Endothelial cell of umbilical vein (primary cell): Measurements from ENCODE around the gene PCDHGA1. TPM values are rescaled to one million over a fixed set of nuclear protein-coding genes. Genes with fewer than 3 reads are reported as not detected.

Source experiments
- BruUV-seq: library from RNA; stranded (reverse); fragments of 400-500 nt; replicated peaks from 2 replicates; lab custom pipeline; 2021; lab: Mats Ljungman, UMichigan
- CTCF ChIA-PET: fragments of 300-600, 350-600 bp; sonication (Branson Sonifier 250); formaldehyde crosslinking; loops from one replicate; lab custom pipeline; 2021; ENCODE audit warnings: antibody characterized with exemption, inconsistent platforms; lab: Charles Lee
- POLR2A ChIA-PET: fragments of 300-600, 350-600 bp; sonication (Branson Sonifier 250); formaldehyde crosslinking; loops from one replicate; lab custom pipeline; 2021; ENCODE audit warnings: antibody characterized with exemption, inconsistent platforms; lab: Charles Lee
- DNase-seq: peaks from one replicate; pipeline ENCODE4 v3.0.0-alpha.2; 2011; ENCODE audit warnings: low read depth, low spot score
- FAIRE-seq: peaks from 2 replicates; lab custom pipeline; 2011; peaks lifted over from hg19 to GRCh38; lab: Jason Lieb, UNC
- H2AFZ ChIP-seq: 2 replicates; pipeline ENCODE4 v1.6.0; 2012; ENCODE audit warnings: low read depth, low read length, control low read depth, inconsistent platforms
- H3K27ac ChIP-seq: 2 replicates; pipeline ENCODE4 v1.5.1; 2011; ENCODE audit warnings: low read depth, mild to moderate bottlenecking, control low read depth, low read length, moderate library complexity; ENCODE audit not compliant: insufficient read depth
- H3K27me3 ChIP-seq, 2 experiments: 2 replicates each; pipeline versions ENCODE4 v1.6.0 to v1.6.1; 2011; ENCODE audit warnings: low read length in 2 of 2, mixed read lengths in 1 of 2; ENCODE audit not compliant: control insufficient read depth in 2 of 2, insufficient read depth in 2 of 2
- H3K36me3 ChIP-seq, 2 experiments: 2 replicates in 1 of 2; 3 replicates in 1 of 2; pipeline ENCODE4 v1.5.1; 2011; ENCODE audit warnings: low read length in 2 of 2, mild to moderate bottlenecking in 1 of 2, moderate library complexity in 1 of 2; ENCODE audit not compliant: control insufficient read depth in 2 of 2, insufficient read depth in 2 of 2; ENCODE audit errors: extremely low read depth in 1 of 2
- H3K4me1 ChIP-seq: 3 replicates; pipeline ENCODE4 v1.5.1; 2011; ENCODE audit warnings: mild to moderate bottlenecking, low read length; ENCODE audit not compliant: control insufficient read depth, insufficient read depth; ENCODE audit errors: extremely low read depth
- H3K4me2 ChIP-seq: 2 replicates; pipeline ENCODE4 v1.6.1; 2011; ENCODE audit warnings: low read length, control low read depth, mixed read lengths; ENCODE audit not compliant: insufficient read depth
- H3K4me3 ChIP-seq, 3 experiments: fragments of 200-600 bp in 1 of 3; sonication (generic), shearing (Covaris generic) in 1 of 3; replicated peaks in 1 of 3; 2 replicates each; pipeline ENCODE4 v1.5.1; 2011 to 2016; ENCODE audit warnings: control low read depth in 3 of 3, low read length in 3 of 3, mild to moderate bottlenecking in 2 of 3, inconsistent platforms in 1 of 3, low read depth in 1 of 3, moderate library complexity in 1 of 3; ENCODE audit not compliant: insufficient read depth in 1 of 3
- H3K79me2 ChIP-seq: 2 replicates; pipeline ENCODE4 v1.6.0; 2012; ENCODE audit warnings: low read length, inconsistent platforms; ENCODE audit not compliant: control insufficient read depth, insufficient read depth
- H3K9ac ChIP-seq: replicated peaks from 2 replicates; pipeline ENCODE3; 2011; ENCODE audit warnings: low read length, control low read depth; ENCODE audit not compliant: insufficient read depth; ENCODE audit errors: extremely low read depth
- H3K9me1 ChIP-seq: replicated peaks from 3 replicates; pipeline ENCODE4 v1.6.0; 2011; ENCODE audit warnings: mild to moderate bottlenecking, low read length; ENCODE audit not compliant: control insufficient read depth, insufficient read depth; ENCODE audit errors: extremely low read depth
- H3K9me3 ChIP-seq: replicated peaks from 2 replicates; pipeline ENCODE4 v1.5.1; 2012; ENCODE audit warnings: low read length, inconsistent platforms; ENCODE audit not compliant: control insufficient read depth, insufficient read depth
- H4K20me1 ChIP-seq: replicated peaks from 2 replicates; pipeline ENCODE3; 2011; ENCODE audit warnings: mild to moderate bottlenecking, low read length; ENCODE audit not compliant: control insufficient read depth, insufficient read depth; ENCODE audit errors: extremely low read depth
- EZH2 ChIP-seq: IDR thresholded peaks from 2 replicates; pipeline ENCODE4 v1.6.1; 2012; ENCODE audit warnings: borderline replicate concordance, low read depth, mild to moderate bottlenecking, moderate library complexity, low read length, inconsistent platforms; ENCODE audit not compliant: severe bottlenecking
- FOS ChIP-seq: IDR thresholded peaks from 2 replicates; pipeline ENCODE4 v1.6.1; 2011; ENCODE audit warnings: mild to moderate bottlenecking, low read length, moderate library complexity, borderline replicate concordance; ENCODE audit not compliant: insufficient read depth
- GATA2 ChIP-seq: IDR thresholded peaks from 2 replicates; pipeline ENCODE4 v1.7.0; 2011; ENCODE audit warnings: low read depth, mild to moderate bottlenecking, moderate library complexity, mixed read lengths, low read length; ENCODE audit not compliant: insufficient read length, insufficient read depth
- JUN ChIP-seq: IDR thresholded peaks from 2 replicates; pipeline ENCODE4 v1.6.1; 2011; ENCODE audit warnings: borderline replicate concordance, low read depth; ENCODE audit not compliant: insufficient read length, insufficient read depth
- MYC ChIP-seq: IDR thresholded peaks from one replicate; pipeline ENCODE4 v1.6.1; 2011; ENCODE audit warnings: mild to moderate bottlenecking, low read depth, low read length
- POLR2A ChIP-seq: IDR thresholded peaks from 2 replicates; pipeline ENCODE4 v1.6.1; 2012; ENCODE audit warnings: low read depth, mild to moderate bottlenecking, control low read depth, low read length
- POLR2AphosphoS5 ChIP-seq: IDR thresholded peaks from 2 replicates; pipeline ENCODE4 v1.6.1; 2012; ENCODE audit warnings: low read depth, mild to moderate bottlenecking, control low read depth, low read length, moderate library complexity; ENCODE audit not compliant: insufficient read depth
- dilution Hi-C: fragments of 300-500 bp; cut with MboI; formaldehyde crosslinking; loops from one replicate; pipeline ENCODE4 v1.15.0; 2019; ENCODE audit warnings: low sequenced_read_pairs; ENCODE audit not compliant: extremely low pct_ligation_motif_present
- intact Hi-C: fragments of 100-400 bp; cut with micrococcal nuclease; formaldehyde crosslinking; loops from one replicate; pipeline ENCODE4 v1.10.0; 2022
- polyA plus RNA-seq, 4 experiments: library from polyadenylated mRNA; depleted of rRNA in 3 of 4; stranded (reverse) in 3 of 4; unstranded in 1 of 4; fragments of >200 nt; gene quantifications; 2 replicates each; pipeline versions ENCODE4 v1.2.1 to v1.2.3, GENCODE V29; 2011 to 2012; ENCODE audit warnings: missing spikeins in 1 of 4
- total RNA-seq: library from RNA; stranded (reverse); gene quantifications from 2 replicates; pipeline ENCODE4 v1.2.3, GENCODE V29; 2021
- TF ChIP-seq, protein P1 (sequence below): IDR thresholded peaks from 2 replicates; pipeline ENCODE4 v1.6.1; 2011; ENCODE audit not compliant: insufficient read depth, insufficient read length
- TF ChIP-seq, protein P2 (sequence below), 2 donors: IDR thresholded peaks; 1 replicate in 1 of 2; 2 replicates in 1 of 2; pipeline ENCODE4 v1.5.1; 2011; ENCODE audit warnings: low read length in 2 of 2, mild to moderate bottlenecking in 2 of 2, moderate library complexity in 2 of 2, control low read depth in 1 of 2, inconsistent platforms in 1 of 2, low read depth in 1 of 2; ENCODE audit not compliant: insufficient read depth in 1 of 2; ENCODE audit errors: extremely low read depth in 1 of 2

PCDHGA1 gene
- total and polyA plus RNA-seq, 2 donors (not counting 3 experiments of a cell fraction or from before 2014, with no cell fraction given) = 0.22 to 0.44 TPM

DNA sequence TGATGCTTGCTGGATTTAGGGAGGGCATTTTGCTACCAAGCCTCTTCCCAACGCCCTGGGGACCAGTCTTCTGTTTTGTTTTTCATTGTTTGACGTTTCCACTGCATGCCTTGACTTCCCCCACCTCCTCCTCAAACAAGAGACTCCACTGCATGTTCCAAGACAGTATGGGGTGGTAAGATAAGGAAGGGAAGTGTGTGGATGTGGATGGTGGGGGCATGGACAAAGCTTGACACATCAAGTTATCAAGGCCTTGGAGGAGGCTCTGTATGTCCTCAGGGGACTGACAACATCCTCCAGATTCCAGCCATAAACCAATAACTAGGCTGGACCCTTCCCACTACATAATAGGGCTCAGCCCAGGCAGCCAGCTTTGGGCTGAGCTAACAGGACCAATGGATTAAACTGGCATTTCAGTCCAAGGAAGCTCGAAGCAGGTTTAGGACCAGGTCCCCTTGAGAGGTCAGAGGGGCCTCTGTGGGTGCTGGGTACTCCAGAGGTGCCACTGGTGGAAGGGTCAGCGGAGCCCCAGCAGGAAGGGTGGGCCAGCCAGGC lies 181.5 kb downstream of the PCDHGA1 start:
- TF ChIP-seq JUN = no peak
- TF ChIP-seq EZH2 = no peak
- TF ChIP-seq POLR2AphosphoS5 = no peak
- TF ChIP-seq, protein P1, sequence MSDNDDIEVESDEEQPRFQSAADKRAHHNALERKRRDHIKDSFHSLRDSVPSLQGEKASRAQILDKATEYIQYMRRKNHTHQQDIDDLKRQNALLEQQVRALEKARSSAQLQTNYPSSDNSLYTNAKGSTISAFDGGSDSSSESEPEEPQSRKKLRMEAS = no peak
- TF ChIP-seq MYC = no peak
- TF ChIP-seq, protein P2, sequence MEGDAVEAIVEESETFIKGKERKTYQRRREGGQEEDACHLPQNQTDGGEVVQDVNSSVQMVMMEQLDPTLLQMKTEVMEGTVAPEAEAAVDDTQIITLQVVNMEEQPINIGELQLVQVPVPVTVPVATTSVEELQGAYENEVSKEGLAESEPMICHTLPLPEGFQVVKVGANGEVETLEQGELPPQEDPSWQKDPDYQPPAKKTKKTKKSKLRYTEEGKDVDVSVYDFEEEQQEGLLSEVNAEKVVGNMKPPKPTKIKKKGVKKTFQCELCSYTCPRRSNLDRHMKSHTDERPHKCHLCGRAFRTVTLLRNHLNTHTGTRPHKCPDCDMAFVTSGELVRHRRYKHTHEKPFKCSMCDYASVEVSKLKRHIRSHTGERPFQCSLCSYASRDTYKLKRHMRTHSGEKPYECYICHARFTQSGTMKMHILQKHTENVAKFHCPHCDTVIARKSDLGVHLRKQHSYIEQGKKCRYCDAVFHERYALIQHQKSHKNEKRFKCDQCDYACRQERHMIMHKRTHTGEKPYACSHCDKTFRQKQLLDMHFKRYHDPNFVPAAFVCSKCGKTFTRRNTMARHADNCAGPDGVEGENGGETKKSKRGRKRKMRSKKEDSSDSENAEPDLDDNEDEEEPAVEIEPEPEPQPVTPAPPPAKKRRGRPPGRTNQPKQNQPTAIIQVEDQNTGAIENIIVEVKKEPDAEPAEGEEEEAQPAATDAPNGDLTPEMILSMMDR (IDR thresholded peaks at IDR 0.05; ENCODE audit: extremely low read depth in 1 of 2, insufficient read depth in 1 of 2, low read depth in 1 of 2, low read length in 2 of 2) = no peak
- no peak for TF ChIP-seq FOS
- TF ChIP-seq POLR2A = no peak
- no peak for TF ChIP-seq GATA2
- dilution Hi-C loops (no loop called here), intact Hi-C loops (loop anchor here (1.0 to 2.0 kb wide), 2 partner anchors 36 to 49 kb away; no protein-coding TSS in a partner anchor)
- DNase-seq = no peak
- H3K27ac ChIP-seq = no peak overlapping the region
- no peak overlapping the region for H3K4me3 ChIP-seq
- CTCF ChIA-PET = interaction anchor here (0.6 to 9.8 kb wide), 13 partner anchors 10 to 173 kb away, joined by 3 to 158 read pairs (median 13); partner anchors contain the start of genes PCDHGA11, PCDHGA12, PCDHGA2 and PCDHGC3
- H4K20me1 ChIP-seq = no peaks in the 10 kb centered on the region
- H3K27me3 ChIP-seq = no peaks in the 10 kb centered on the region
- no TSS peak for BruUV-seq
- no peaks in the 10 kb centered on the region for H3K79me2 ChIP-seq
- no peak overlapping the region for H2AFZ ChIP-seq
- no peak for FAIRE-seq
- no peak overlapping the region for H3K9ac ChIP-seq
- H3K4me1 ChIP-seq = peaks cover 31% of the 10 kb centered on the region
- no peaks in the 10 kb centered on the region for H3K9me3 ChIP-seq
- H3K9me1 ChIP-seq = no peaks in the 10 kb centered on the region
- peaks cover 2 to 9% of the 10 kb centered on the region in 2 experiments for H3K36me3 ChIP-seq
- no peak overlapping the region for H3K4me2 ChIP-seq
- POLR2A ChIA-PET = no interaction called here
